ENCODE measurements around the gene TANC1.

Gene TANC1

DNA sequence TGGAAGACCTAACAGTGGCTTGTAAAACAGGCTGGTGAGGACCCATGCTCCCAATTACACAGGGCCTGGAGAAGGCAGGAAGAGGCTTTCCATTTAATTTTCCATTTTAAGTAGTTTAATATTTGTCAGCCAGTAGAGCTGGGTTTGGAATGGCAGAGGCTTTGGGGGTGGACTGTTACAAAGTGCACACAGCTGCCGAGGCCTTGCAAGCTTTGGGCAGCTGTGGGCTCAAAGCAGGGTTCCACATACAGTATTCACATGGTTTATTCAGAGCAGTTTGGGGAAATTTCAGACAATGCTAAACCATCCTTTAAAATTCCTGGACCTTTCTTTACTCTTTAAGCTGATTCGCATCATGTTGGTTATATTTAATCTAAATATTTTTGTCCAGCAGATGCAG is 185.5 kb downstream of the TANC1 start:
- in situ Hi-C loops (cut with HindIII; ENCODE audit: low sequenced_read_pairs): no loop called here

DNA sequence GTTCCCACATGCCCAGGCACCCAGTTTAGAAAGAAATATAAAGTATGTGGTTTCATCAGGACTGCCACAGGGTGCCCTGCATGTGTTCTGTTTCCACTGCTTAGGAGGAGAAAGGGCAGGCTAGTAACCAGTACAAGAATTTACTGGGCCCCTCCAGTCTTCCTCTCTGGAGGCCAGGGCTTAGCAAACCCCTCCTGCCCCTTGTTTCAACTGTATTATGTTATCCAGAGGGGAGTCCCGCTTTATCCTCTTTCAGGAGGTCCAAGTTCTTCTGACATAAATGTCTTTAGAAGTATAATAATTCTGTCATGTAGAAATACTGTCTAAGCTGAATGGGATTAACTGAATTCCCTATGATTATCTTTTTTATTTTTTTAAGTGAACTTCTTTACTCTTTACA is 185.9 kb downstream of the TANC1 start:
- in situ Hi-C loops (cut with HindIII; ENCODE audit: low sequenced_read_pairs): no loop called here

DNA sequence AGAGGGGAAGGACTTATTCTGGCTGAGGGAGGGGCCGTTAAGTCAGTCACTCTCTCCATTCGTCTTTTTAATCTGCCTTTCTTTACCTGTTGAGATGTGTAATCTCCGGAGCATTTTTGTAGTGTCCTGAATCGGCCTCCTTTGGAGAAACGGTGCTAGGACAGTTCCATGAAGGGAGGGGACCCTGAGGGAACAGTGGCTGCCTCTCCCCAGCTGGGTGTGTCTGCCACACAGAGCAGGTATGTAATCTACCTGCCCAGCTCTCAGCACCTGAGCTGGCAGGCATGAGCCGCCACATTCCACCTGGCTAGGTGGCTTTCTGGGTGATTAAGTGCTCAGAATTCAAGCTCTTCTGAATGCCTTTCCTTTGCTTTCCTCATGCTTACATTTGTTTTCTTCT is 186.9 kb downstream of the TANC1 start:
- in situ Hi-C loops (cut with HindIII; ENCODE audit: low sequenced_read_pairs): no loop called here

GRCh38 chr2:159155791-159156190 is 187.4 kb downstream of the TANC1 start:
- in situ Hi-C loops (cut with HindIII; ENCODE audit: low sequenced_read_pairs): no loop called here

DNA sequence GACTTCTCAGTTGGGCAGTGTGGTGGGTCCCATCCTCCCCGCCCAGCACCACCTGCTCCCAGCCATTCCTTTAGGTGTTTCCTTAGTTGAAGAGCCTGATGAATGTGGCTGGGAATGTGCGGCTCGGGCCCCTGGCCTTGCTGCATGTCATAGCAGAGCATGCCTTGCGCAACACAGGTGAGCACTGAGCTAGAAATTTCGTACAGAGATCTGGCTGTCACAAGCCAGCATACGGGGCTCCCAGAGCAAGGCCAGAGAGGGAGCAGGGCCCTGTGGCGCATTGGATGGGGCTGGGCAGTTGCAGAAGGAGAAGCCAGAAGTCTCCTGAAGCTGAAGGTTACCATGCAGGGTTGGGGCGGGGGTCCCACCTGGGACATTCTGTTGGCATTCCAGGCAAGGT is 188.4 kb downstream of the TANC1 start:
- in situ Hi-C loops (cut with HindIII; ENCODE audit: low sequenced_read_pairs): no loop called here

DNA sequence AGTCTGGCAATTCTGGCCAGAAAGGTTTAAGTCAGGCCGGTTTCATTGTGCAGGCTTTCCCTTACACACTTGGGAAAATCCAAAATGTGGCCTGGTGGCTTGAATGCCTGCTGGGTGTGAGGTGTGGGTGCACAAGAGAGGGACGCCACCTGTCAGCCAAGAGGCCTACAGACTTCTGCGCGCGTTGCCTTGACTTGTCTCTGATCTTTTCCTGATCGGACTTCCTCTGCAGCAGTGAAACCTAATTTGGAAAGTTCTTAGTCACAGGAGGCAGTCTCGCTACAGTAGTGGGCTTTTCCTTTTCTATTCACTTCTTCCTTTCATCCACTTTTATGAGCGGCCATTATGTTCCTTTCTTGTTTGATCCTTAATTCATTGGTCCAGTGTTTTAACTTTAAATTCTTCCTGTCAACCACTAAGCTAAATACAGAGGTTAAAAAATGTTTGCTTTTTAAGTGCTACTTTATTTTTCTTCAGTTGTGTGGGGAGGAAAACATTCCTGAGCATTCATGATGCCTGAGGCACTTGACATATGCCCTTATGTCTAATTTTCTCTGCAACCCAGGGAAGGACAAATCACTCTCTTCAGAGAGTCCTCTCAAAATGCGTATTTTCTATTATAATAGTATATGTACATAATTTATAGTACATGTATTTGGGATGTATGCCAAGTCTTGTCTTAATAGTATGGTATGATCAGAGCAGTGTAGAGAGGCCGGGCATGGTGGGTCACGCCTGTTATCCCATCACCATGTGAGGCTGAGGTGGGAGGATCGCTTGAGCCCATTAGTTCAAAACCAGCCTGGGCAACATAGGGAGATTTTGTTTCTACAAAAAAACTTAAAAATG is 189.1 kb downstream of the TANC1 start:
- in situ Hi-C loops (cut with HindIII; ENCODE audit: low sequenced_read_pairs): no loop called here

DNA sequence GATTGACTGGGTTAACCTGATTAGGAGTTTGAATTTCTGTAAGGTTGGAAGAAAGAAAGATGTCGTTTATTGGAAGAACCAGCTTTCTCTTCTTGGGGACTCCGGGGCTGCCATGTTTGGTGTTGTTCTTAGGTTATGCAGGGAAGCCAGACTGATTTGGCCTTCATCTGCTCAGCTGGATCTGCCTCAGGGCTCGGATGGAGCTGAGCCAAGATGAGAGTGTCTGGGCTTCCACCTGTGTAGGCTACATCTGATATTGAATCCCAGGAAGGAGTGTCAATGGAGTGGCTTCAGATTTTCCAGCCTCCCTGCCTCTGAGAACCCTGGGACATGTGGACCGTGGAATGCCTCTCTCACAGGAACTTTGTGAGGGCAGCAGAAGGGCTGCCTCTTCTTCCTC is 192.0 kb downstream of the TANC1 start:
- in situ Hi-C loops (cut with HindIII; ENCODE audit: low sequenced_read_pairs): no loop called here

- in situ Hi-C loops (cut with HindIII; ENCODE audit: low sequenced_read_pairs): no loop called here
Measured at GRCh38 chr2:159160954-159161353, 192.5 kb downstream of the TANC1 start.

DNA sequence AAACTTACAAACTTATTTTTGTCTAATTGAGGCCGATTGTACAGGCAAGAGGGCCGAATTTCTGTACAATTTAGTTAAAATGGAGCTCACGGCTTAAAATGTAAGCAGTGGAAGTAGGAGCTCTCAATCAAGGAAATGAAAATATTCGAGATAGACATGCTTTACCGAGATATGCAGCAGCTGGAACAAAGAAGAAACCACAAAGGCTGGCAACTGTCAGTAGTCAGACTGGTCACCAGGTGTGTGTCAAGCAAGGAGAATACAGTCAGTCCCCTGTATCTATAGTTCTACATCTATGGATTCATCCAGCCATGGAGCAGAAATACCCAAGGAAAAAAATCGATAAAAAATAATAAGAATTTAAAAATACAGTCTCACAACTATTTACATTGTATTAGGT is 195.5 kb downstream of the TANC1 start:
- in situ Hi-C loops (cut with HindIII; ENCODE audit: low sequenced_read_pairs): no loop called here

- in situ Hi-C loops (cut with HindIII; ENCODE audit: low sequenced_read_pairs): no loop called here
Measured at GRCh38 chr2:159164457-159164911, 196.0 kb downstream of the TANC1 start.

DNA sequence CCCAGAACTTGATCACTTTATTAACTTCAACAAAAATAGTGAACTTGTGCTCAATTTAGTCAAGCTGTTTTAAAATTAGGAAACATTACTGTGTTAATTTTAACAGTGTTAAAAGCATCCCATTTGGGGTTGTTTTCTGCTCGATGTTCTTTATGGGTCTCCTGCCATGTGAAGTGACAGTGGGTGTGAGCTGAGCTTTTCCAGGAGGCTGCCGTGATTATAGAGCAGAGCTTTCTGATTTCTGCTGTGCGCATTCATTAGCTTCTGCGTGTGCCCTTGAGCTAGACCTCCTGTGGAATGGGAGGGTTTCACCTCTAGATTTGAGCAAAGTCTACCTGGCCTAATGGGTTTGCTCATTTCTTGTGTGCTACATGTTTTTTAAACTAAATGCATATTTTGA is 196.6 kb downstream of the TANC1 start:
- in situ Hi-C loops (cut with HindIII; ENCODE audit: low sequenced_read_pairs): no loop called here

- in situ Hi-C loops (cut with HindIII; ENCODE audit: low sequenced_read_pairs): no loop called here
Measured at GRCh38 chr2:159168707-159169106, 200.3 kb downstream of the TANC1 start.

GRCh38 chr2:159169187-159169586 is 200.7 kb downstream of the TANC1 start:
- in situ Hi-C loops (cut with HindIII; ENCODE audit: low sequenced_read_pairs): no loop called here

DNA sequence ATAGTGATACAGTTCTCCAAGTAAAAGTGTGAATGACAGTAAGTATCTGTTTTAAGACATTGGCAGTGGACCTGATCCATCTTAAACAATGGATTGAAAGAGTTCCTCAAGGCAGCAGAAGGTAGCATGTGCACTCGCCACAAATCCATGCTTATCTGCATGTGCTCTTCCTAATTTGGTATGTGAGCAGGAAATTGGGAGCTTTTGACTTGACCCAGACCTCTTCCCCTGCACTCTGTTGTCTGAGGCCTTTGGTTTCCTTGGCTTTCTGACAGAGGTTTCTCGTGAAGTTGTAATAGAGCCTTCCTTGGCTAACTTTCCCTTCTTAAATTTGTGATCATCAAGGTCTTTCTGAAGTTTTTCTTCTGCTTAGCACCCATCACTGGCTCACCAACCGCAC is 204.0 kb downstream of the TANC1 start:
- in situ Hi-C loops (cut with HindIII; ENCODE audit: low sequenced_read_pairs): no loop called here

- in situ Hi-C loops (cut with HindIII; ENCODE audit: low sequenced_read_pairs): no loop called here
Measured at GRCh38 chr2:159174759-159175158, 206.3 kb downstream of the TANC1 start.

DNA sequence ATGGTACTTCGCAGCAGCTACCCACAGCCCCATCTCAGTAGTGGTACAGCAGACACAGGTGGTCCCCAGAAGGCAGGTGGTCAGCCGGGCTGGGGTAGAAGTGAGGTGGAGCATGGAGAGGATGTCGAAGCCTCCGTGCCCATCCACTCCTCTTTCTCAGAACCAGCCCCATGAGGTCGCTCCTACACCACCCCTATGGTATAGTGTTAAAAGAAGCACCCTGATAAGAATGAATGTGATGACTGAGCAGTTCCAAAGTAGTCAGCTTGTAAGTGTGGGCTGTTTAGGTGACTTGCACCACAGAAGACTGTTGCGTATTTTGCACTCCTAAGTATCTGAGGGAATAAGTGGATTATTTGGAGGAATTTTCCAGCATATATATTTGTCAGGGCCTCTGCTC is 206.7 kb downstream of the TANC1 start:
- in situ Hi-C loops (cut with HindIII; ENCODE audit: low sequenced_read_pairs): no loop called here

GRCh38 chr2:159175927-159176326 is 207.5 kb downstream of the TANC1 start:
- in situ Hi-C loops (cut with HindIII; ENCODE audit: low sequenced_read_pairs): no loop called here

DNA sequence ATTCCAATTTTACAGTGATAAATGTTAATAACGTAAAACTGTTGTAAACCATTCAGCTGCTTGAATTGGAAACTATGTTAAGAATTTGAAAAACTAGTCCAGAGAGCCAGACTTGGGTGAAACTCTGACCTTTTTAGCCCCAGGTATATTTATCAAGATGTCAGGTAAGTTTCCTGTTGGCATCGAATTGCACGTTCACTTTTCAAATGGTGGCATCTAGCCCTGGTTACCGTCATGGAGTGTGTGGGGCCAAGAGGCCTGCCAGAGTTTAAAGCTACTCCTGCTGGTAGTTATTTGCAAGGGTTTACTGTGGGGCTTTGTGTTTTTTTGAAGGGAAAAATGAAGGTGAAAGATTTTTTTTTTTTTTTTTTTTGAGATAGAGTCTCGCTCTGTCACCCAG is 208.1 kb downstream of the TANC1 start:
- in situ Hi-C loops (cut with HindIII; ENCODE audit: low sequenced_read_pairs): no loop called here

DNA sequence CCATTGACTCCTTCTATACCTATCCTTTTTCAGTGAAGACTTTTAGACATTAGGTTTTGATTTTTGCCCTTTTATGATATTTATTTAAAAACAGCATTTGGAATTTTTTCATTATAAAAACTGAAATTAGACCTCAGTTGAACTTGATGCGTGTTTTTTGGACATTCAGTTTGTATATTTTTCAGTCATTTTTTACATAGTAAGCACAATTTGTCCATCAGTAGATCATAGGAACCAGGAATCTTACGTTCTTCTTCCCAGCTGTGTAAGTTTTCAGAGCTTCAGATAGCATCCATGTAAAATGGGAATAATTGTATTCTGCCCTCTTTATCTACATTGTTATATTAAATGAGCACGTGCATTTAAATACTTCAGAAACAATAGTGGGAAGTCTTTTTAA is 208.9 kb downstream of the TANC1 start:
- in situ Hi-C loops (cut with HindIII; ENCODE audit: low sequenced_read_pairs): no loop called here

GRCh38 chr2:159177957-159178356 is 209.5 kb downstream of the TANC1 start:
- in situ Hi-C loops (cut with HindIII; ENCODE audit: low sequenced_read_pairs): no loop called here

- in situ Hi-C loops (cut with HindIII; ENCODE audit: low sequenced_read_pairs): no loop called here
Measured at GRCh38 chr2:159179096-159179495, 210.7 kb downstream of the TANC1 start.

- in situ Hi-C loops (cut with HindIII; ENCODE audit: low sequenced_read_pairs): no loop called here
Measured at GRCh38 chr2:159179696-159180095, 211.3 kb downstream of the TANC1 start.

GRCh38 chr2:159183346-159183745 is 214.9 kb downstream of the TANC1 start:
- in situ Hi-C loops (cut with HindIII; ENCODE audit: low sequenced_read_pairs): no loop called here
